ENCODE data around the gene FANCB. TPM values are rescaled to one million over a fixed set of nuclear protein-coding genes. Genes with fewer than 3 reads are reported as not detected.

FANCB gene
- total RNA-seq, 1 donor: 17.3 TPM

DNA sequence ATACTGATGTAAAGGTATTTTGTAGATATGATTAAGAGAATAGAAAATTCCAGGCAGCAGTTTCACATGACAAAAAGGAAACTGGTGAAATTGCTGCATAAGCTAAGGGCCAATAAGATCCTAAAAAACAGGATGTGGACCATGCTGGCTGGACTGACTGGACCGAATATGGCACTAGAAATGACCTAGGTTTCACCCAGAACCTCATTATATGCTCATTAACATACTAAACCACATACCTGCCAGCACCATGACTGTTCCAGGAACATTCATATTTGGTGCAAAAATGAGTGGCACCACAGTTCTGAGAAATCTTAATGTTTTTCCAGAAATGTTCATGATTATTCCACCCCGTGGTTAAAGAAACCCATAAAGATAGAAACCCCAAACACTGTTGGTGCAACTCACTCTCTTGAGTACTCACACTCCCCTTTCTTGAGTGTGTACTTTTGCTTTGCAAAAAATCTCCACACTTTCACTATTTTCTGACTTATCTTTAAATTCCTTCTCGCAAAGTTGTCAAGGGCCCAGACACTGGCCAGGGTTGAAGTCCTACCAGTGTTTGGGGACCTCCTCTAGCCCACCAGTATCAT lies 74.0 kb downstream of the FANCB start:
- no peak overlapping the region for H3K4me3 ChIP-seq (ENCODE audit: low read depth, low read length)
- DNase-seq (ENCODE audit: low read depth): no peak
- TF ChIP-seq, protein P1, sequence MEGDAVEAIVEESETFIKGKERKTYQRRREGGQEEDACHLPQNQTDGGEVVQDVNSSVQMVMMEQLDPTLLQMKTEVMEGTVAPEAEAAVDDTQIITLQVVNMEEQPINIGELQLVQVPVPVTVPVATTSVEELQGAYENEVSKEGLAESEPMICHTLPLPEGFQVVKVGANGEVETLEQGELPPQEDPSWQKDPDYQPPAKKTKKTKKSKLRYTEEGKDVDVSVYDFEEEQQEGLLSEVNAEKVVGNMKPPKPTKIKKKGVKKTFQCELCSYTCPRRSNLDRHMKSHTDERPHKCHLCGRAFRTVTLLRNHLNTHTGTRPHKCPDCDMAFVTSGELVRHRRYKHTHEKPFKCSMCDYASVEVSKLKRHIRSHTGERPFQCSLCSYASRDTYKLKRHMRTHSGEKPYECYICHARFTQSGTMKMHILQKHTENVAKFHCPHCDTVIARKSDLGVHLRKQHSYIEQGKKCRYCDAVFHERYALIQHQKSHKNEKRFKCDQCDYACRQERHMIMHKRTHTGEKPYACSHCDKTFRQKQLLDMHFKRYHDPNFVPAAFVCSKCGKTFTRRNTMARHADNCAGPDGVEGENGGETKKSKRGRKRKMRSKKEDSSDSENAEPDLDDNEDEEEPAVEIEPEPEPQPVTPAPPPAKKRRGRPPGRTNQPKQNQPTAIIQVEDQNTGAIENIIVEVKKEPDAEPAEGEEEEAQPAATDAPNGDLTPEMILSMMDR (IDR thresholded peaks at IDR 0.05; ENCODE audit: insufficient read depth, low read depth, low read length): no peak

Other genes with a start within 250 kb of the FANCB start
- 22.9 and 61.3 TPM in 2 replicates for gene MOSPD2, start 352 bp upstream of the FANCB start, total RNA-seq